GM19438 (cell line): ENCODE results near the gene GSE1.

Experiments
- ATAC-seq: cut with Tn5 transposase; IDR thresholded peaks from one replicate; pipeline ENCODE4 v1.9.1; 2021; ENCODE audit warnings: low read depth; ENCODE audit not compliant: unreplicated experiment

GSE1 gene

DNA sequence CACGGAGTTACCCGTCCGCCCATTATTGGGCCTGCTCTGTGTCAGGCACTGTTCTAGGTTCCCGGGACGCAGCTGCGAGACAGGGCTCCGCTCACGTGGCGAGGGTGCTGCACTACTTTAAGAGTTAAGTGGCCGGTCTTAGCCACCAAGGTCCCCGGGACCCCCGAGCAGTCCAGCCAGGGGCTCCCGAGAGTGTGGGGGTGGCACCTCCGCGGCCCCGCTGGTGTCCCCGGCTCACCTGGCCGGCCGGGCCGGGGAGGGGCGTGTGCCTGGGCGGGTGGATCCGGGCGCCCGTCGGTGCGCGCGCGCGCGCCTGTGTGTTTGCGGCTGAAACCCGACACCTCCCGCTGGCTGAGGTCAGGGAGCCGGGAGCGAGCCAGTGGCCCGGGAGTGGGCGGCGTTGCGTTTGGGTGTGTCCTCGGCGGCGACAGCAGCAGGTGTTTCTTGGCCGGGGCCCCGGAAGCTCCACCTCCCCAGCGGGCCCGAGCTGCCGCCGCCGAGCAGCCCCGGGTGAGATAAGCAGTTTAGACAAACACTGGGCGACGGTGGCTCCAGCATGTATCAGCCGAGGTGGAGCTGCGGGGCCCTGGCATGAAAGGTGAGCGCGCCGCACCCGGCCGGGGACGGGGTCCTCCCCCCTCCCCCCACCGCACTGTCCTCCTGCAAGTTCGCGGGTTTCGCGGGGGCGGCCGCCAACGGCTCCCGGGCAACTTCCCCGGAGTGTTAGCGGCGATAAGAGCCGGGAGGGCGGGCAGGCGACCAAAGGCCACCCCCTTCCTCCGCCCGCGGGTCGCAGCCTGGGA, at the start of gene GSE1:
GSE1 (plus strand) TSS at position 522 of the 803 bp plus-strand sequence; CDS start at position 592, 70 bp downstream.
- peak; percentile 41 for ATAC-seq

DNA sequence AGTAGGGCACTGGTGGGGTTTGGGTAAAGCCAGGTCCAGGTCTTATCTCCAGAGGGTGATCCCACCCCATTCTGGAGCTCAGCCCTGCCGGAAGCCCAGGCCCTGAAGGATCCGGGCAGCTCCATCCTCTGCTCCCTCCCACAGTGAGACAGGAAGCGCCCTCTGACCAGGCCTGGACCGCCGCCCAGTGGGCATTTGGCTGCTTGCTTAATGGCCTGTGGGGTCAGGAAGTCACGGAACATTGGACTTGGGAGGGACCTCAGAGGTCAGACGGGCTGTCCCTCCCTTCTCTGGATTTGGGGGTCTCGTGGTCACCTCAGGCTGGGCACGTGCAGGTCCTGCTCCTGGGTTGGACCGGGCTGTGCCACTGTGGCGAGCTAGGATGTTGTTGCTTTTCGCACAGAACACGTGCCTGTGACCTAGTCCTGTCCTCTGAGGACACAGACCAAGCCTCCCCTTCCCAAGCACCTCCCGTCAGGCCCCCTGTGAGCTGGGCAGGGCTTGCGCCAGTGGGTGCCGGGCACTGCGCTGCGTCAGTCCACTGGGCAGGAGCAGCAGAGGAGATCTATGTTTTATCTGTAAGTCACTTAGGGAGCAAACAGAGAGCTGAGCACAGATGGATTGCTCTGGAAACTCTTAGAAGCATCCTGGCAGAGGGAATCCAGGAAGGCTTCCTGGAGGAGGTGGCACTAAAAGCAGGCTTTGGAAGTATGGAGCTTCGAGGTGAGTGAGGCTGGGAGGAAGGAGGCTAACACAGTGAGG, 49.4 kb upstream of the GSE1 start:
- ATAC-seq, result no peak

DNA sequence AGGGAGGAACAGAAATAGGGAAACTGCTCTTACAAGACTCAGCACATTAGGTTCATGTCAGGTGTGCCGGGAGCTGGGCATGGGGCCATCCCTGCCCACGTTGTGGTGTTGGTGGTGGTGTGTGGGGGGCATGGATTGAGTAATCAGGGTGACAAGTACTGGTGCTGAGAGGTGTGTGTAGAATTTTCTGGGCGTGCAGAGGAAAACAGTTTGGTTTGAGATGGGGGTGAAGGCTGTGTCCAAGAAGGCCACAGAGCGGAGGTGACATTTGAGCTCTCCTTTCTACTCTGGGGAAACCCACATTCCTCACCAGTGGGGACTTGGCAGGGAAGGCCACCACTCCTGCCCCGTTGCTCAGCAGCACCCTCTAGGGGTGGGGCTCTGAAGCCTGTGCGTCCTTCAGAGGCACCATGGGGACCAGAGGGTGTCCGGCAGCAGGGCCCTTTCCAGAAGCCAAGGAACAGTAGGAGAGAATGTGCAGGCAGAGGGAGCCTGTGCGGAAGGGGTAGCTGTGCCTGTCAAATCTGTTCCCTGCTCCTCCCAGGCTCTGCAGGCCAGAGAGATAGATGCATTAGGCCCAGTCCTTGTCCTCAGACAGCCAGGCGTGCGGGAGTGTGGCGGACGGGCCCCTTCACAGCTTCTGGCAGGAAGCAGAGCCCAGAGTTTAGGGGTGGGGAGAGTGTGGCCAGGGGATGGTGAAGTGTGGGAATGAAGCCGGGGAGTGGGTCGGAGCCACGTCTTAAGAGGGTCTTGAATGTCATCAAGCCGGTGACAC, 48.7 kb upstream of the GSE1 start:
- ATAC-seq, result no peak

DNA sequence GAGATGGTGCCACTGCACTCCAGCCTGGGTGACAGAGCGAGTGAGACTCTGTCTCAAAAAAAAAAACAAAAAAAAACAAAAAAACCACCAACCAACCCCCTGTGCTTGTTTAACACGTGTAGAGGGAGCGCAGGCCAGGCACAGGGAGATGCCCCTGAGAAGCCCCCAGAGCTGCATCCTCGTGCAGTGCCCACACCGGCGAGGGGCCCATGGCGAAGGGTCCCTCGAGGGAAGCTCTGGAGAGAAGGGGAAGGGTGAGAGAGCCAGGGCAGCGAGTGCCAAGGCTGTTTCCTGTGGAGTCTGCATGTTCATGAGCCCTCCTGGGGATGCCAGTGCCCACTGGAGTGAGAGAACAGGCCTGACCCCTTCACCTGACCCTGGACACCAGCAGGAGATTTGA, 47.8 kb upstream of the GSE1 start:
- no peak for ATAC-seq

DNA sequence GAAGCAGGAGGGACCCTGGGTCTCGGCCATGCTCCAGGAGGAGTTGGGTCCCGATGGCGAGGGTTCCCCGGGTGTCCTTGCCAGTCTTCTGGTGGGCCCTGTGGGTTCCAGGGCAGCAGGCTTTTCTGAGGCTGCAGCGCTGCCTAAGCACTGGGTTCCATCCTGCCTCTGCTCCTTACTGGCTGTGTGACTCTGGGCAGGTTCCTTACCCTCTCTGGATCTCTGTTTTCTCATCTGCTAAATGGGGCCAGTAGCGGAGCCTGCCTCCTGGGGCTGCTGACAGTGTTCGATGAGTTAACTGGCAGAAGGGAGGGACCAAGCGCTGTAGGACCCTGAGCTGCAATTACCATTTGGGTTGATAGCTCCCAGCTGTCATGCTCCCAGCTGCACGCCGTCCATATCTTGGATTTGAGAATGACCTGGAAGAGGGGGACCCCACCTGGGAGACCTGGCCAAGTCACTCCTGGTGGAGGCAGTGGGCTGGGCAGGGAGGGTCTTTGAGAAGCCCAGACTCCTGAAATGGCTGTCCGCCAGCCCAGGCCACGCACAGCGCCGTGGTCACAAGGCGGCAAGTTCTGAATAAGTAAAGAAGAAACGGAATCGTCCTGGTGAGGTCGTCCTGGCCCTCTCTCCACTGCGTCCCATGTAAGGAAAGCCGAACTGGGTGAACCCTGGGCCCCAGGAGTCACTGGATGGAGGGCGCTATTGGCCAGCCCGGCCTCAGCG, 47.2 kb upstream of the GSE1 start:
- ATAC-seq, result no peak

DNA sequence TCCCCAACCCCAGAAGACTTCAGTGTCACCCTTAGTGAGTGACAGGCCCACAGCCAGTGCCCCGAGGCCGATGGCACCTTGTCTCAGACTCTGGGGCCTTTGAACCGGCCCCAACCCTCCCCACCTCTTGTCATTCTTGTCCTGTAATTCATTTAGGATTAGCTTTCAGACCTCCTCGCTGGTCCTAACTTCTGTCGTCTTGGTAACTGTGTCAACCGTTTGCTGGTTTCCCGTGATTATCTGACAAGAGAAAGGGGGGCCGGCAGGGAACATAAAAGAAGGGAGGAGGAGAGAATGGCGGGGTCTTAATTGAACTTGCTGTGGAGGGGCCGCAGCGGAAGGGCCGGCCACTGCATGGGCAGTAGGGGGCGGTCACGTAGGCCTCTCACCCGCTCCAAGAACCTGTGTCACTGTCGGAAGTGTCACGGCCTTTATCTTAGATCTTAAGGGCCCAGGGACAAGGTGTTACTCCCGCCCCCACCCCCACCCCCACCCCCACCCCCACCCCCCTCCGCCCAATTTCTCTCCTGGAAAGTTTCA, 46.5 kb upstream of the GSE1 start:
- no peak for ATAC-seq

DNA sequence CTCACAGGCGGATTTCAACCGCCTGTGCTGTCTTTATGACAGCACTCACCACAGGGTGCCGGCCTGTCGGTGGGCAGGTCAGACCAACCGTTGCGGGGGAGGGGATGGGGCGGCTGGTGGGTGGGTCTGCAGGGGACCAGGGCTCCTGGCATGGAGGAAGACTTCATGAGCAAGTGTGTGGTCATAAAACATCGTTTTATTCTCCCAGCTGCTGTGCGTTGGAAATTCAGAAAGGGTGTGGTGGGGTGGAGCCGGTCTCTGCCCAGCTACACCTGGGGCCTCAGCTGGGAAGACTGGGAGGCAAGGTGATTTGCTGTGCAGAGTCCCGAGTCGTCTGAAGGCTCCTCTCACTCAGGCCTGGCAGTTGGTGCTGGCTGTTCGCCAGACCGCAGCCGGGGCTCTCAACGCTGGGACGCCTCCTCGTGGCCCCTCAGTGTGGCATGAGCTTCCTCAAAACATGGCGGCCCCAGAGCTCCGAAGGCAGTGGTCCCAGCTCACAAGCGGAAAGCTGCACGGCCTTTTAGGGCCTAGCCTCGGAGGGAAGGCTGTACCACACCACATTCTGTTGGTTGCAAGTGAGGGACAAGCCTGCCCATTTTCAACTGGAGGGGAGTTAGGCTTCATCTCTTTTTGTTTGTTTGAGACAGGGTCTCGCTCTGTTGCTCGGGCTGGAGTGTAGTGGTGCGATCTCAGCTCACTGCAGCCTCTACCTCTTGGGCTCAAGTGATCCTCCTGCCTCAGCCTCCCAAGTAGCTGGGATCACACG, 45.8 kb upstream of the GSE1 start:
- no peak for ATAC-seq

DNA sequence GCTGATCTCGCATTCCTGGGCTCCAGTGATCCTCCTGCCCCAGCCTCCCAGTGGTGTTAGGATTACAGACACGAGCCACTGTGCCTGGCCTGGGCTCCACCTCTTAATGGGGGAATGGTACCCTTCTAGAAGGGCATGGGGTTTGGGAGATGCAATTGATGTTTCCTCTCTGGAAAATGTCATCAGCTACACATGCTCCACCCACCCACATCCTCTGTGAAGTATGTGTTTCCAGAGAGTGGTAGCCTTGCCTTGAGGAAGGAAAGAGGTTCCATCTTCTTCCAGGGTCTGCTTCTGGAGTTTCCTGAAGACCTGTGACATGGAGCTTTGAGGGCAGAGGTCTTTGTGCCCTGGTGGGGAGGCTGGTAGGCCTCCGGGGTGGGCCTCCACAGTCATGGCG, 45.2 kb upstream of the GSE1 start:
- no peak for ATAC-seq

DNA sequence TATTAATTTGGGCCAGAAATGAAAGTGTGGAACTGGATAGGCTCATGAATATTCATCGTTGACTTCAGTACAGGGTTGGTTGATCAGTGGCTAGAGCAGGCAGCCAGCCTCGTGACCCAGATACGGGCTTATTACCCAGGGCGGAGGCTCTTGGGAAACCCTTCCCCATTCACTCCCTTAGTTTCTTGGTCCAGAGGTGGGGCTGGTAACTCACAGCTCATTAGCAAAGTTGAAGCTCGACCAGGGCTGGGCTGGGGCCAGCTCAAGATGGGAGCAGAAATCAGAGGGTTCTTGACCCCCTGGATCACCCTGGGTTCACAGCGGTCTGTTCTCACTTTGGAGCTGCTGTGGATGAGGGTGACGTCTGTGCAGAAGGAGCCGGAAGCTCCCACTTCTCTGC, 44.6 kb upstream of the GSE1 start:
- no peak for ATAC-seq

DNA sequence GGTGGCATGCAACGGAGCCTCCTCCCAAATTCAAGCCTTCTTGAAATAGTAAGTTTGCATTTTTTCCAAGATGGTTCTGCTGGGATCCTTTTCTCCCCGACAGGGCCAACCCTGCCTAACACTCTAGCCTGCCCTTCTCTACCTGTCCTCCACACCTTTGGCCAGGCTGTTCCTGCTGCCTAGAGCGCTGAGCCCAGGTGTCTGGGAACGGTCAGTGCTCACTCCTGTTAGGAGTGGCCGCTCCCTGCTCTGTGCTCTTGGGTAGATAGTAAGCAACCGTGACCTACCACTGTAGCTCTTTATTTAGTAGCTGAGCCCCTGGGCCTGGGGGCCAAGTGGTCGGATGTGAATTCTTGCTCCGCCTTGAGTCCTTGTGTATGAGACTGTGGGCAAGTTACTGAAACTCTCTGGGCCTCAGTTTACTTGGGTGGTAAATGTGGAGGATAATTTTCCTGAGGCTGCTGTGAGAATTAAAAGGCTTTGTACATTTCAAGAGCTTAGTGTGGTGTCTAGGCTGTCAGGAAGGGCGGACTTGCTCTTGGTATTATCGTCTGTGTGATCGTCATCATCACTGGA, 44.0 kb upstream of the GSE1 start:
- ATAC-seq, result no peak

DNA sequence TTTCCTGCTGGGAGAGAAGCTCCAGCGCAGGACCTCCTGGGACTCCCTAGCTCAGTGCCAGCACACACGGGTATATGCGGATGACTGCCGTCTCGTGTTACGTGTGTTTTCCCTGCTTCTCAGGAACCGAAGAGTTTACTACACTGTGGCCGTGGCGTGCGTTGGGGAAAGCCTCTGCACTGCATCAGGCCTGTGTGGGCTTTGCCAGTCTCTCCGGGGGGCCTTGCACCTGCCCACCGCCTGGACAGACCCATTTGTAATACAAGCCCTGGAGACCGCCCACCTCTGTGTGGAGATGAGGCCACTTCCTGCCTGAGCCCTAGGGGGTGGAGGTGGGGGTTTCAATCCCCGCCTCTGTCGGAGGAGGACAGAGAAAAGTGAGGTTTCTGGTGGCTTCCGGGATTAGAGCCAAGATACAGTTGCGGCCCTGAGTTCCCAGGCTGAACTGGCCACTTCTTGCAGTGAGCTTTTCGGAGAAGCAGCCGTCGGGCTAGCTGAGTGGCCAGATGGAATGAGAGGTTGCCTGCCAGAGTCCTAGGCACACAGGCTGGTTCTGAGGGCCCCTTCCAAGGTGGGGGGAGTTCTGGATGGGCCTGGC, 43.4 kb upstream of the GSE1 start:
- ATAC-seq, result peak; percentile 70

DNA sequence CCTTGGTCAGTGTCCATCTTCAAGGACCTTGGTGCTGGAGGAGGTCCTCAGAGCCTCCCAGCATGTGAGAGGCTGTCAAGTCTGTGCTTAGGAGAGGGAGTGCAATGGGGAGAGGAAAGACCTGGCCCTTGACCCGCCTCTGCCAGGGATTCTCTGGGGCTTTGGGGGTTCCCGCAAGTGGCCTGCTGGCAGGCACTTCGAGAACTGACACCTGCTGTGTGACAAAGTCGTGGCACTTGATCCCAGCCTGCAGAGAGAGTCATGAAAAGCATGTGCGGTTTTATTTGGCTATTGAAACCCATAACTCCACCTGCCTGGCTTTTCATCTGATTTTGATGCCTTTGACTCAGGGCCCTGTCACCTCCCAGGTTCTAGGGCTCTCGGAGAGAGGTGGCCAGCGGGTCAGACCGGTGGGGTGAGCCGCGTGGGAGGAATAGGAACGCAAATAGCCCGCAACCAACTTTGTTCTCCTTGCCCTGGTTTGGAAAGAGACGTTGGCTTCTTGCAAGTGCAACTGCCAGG, 42.8 kb upstream of the GSE1 start:
- ATAC-seq, result peak; percentile 21

DNA sequence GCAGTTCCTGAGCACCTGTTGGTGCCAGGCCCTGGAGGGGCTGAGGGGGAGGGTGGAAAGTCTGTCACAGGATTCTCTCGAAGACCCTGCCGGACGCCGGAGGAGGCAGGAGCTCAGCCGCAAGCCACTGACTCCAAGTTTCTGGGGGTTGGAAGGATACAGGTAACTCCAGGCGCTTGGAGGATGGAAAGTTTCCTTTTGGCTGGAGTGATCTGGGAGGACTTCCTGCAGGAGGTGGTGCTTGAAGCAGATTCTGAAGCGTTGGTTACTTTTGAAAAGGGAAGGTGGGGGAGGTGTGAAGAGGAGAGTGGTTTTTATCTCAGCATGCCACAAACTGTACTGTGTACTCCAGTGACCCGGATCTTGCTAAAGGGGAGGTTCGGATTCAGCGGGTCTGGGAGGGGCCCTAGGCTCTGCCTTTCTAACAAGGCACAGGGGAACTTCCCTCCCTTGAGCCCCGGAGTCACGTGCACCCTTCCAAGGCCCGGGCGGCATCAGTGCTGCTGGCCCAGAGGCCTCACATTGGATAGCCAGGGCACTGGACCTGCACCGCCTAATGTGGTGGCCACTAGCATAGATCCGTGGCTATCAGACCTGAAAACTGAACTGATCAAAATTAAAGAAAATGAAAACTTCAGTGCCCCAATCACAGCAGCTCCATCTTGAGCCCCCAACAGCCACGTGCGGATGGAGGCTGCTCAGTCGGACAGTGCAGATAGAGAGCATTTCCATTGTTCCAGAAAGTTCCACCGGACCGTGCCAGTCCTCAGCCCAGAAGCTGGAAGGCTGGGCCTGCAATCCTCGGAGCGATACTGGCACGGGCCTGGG, 42.2 kb upstream of the GSE1 start:
- no peak for ATAC-seq

DNA sequence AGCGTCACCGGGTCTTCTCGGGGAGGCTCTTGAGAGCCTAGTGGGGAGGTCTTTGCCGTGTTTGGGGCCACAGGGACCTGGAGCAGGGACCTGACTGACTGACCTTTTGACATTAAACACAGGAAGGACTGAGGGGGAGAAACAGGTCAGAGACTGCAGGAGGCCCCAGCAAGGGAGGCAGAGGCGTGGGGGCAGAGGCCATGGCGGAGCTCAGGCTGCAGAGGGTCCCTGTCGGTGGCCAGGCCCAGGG, 41.6 kb upstream of the GSE1 start:
- no peak for ATAC-seq

DNA sequence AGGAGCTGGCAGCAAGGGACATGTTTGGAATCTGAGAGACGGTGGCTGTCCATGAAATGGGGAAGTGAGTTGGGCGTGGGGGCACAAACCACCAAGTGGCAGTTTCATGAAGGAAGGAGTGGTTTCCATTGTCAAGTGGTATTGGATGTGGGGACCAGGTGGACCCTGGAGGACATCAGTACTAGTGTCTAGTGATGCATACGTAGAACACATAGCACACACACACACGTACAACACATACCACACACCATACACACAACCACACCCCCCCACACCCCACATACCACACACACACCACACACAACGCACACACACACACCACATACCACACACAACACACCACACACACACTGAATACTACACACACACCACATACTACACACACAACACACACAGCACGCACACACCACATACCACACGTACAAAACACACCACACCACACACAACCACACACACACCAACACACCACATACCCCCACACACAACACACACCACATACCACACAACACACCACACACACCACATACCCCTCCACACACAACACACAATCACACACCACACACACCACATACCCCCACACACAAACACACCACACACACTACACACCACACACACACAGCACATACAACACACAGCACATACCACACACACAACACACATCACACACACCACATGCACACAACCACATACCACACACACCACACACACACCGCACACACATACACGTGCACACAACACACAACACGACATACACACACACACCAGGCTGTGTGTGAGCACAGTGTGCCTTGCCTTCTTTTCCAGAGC, 41.1 kb upstream of the GSE1 start:
- no peak for ATAC-seq

DNA sequence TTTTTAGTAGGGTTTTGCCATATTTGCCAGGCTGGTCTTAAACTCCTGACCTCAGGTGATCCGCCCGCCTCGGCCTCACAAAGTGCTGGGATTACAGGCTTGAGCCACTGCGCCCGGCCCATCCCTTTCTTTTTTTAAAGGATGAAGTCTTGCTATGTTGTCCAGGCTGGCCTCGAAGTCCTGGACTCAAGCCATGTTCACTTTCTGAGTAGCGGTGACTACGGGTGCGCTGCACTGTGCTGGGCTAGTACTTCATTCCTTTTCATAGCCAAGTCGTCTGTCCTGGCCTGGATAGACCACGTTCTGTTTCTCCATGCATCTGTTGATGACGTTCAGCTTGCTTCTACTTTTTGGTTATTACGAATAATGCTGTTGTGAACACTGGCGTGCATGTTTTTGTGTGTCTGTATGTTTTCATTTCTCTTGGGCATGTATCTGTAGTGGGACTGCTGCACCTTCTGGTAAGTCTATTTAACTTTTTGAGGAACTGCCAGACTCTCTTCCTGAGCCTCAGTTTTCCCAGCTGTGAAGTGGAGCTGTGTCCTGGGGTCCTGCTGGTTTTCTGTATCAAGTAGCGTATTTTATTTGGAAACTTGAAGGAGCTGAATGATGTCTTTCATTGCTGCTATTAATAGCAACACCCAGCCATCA, 40.0 kb upstream of the GSE1 start:
- no peak for ATAC-seq
